Esophagus squamous epithelium (tissue), 4 donors: ENCODE measurements around the gene DNAJC1.

Source experiments
- CTCF ChIP-seq, 6 experiments: fragments of 450-650 bp in 4 of 6; fragments of 200-600 bp in 2 of 6; sonication (generic) in 2 of 6; IDR thresholded peaks; one replicate each; pipeline ENCODE4 v1.5.1; 2016 to 2019; ENCODE audit warnings: antibody characterized with exemption in 6 of 6, mild to moderate bottlenecking in 4 of 6, moderate library complexity in 4 of 6
- POLR2A ChIP-seq, 4 donors: fragments of 450-650 bp; IDR thresholded peaks; one replicate each; pipeline ENCODE4 v1.6.1; 2017; ENCODE audit warnings: antibody characterized with exemption in 4 of 4, mild to moderate bottlenecking in 4 of 4, moderate library complexity in 3 of 4

GRCh38 chr10:21814866-21815265, 188.7 kb downstream of the DNAJC1 start:
- no peak for TF ChIP-seq CTCF (IDR thresholded peaks at IDR 0.05)
- TF ChIP-seq POLR2A (IDR thresholded peaks at IDR 0.05): no peak
